Right renal pelvis (tissue), 4 donors: ENCODE data around the gene SVIL. TPM values are rescaled to one million over a fixed set of nuclear protein-coding genes. Genes with fewer than 3 reads are reported as not detected.
"Not testable (repeated sequence)": the region's sequence is repeated elsewhere in the genome, so short reads cannot be mapped to it uniquely, and the experiment has no call there.

Experiments
- DNase-seq, 4 donors: peaks; one replicate each; pipeline ENCODE4 v3.0.0-alpha.2; 2013; ENCODE audit warnings: low read depth in 4 of 4, low spot score in 3 of 4, missing footprints in 1 of 4
- polyA plus RNA-seq, 4 donors: library from polyadenylated mRNA; unstranded; fragments of 120-200 nt; gene quantifications; one replicate each; pipeline ENCODE4 v1.2.1, GENCODE V29; 2013; ENCODE audit not compliant: insufficient read length in 4 of 4

Gene SVIL
- polyA plus RNA-seq, 4 donors = 38.0 to 44.7 (median 42.2) TPM

DNA sequence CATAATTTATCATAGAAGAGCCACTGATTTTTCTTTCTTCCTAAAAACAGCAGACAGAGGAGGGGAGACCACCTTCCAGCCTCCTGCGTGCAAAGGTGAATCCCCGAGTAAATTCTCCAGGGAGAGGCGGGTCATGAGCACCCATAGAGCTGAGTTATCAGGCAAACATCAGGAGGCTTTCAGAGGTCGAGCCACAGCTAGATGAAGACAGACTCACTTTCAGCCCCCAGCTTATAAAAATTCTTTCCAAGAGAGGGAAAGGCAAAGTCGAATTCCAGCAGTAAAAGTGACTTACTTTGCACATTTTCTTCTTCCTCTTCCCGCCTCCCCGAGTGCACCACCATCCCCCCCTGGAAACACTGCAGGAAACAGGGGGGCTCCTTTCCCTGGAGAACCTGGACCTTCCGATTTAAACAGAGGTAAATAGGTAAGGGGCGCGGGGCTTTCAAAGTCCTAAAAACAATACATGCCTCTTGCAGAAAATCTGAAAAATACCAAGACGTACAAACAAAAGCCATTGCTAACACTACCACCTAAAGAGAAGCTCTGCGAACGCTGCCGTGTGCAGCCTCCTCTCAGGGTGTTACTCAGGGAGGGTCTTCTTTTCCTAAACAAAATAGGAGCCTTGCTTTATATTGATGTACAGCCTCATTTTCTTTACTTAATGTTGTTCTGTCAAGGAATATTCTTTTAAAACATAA lies 163.8 kb downstream of the SVIL start:
- no peak for DNase-seq

DNA sequence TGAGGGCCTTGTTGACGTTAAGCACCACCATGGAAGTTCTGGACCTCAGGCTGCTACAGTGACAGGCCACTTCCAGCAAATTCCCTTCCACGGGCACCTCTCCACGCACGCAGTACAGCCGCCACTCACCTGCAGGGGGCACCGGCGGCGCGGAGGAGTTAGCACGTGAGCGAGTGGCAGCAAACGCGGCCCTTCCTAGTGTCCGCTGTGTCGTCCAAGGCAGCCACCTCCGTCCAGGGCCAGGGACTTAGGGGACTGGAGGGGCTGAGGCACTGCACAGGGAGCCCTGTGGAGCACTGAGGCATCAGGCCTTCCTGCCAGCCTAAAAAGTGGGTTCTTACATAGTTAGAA lies 164.4 kb downstream of the SVIL start:
- DNase-seq = no peak

DNA sequence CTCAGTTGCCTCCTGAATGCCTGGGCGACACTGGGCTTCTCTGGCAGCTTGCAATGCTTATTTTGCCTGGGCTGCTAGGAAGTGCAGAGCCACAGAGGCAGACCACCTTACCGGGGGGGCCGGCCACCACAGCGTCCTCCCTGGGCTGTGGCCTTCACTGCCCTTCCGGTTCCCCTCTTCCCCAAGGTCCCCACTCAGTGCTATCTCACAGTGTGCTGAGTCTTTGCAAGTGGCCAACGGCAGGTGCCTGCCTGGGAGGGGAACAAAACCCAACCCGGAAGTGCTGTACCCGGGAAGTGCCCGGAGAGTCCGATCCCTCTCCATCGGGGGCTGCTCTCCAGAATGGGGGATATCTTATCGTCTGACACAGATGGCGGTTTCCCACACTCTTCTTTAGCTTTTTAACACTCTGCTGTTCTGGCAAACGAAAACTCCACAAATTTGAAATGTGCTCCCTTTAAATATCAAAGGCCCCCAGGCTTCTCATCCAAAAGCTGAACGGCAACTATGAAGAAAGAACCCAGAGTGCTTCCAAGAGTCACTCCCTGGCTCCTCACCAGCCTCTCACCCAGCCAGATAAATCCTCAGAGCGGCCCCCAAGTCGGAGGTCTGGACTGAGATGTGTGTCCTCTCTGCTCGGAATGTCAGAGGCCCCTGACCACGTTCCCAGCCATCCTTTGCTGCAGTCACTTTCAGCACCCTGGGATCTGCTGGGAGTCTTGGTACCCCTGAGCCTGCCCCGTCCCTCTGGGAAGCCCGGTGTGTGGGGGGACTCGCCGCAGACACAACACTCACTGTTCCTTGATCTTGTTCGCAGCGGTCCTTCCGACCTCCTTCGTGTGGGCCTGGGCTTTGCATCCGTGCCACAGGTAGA lies 165.1 kb downstream of the SVIL start:
- no peak for DNase-seq

DNA sequence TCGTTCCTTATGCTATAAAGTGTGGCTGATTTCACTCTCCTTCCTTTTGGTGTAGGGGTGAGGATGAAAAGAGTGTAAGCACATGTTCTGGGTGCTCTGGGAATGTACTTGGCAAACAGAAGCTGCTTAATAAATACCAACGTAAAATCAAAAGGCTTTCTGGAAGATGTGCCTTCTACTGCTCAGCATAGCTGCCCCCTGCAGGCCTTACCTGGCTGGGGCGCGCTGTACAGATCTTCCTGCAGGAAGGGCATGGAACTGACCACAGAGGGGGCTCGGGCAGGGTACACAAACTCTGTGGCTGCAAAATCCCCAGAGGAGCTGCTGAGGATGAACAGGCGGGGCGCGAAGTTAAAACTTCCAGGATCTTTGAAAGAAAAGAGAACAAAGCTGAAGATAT lies 169.4 kb downstream of the SVIL start:
- no peak for DNase-seq

DNA sequence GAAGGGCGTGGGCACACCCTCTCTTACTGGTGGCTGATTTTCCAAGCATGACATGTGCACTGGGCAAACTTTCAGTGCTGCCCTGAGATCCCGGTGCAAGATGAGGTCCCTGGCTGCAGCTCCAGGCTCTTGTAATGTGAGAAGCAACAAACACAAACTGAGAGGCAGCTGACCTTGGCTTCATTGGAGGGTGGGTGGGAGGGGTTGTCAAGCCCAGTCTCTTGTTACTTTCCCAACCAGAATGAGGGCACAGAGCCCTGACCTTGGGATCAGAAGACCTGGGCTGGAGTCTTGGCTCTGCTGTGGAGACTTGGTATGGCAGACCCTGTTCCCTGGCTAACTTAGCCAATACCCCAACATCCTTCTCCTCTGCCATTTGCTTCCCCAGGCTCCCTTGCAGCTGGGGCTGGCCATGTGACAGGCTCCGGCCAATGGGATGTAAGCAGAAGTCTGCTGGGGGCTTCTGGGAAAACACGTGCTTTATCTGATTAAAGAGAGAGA lies 170.1 kb downstream of the SVIL start:
- DNase-seq = not testable (repeated sequence)

DNA sequence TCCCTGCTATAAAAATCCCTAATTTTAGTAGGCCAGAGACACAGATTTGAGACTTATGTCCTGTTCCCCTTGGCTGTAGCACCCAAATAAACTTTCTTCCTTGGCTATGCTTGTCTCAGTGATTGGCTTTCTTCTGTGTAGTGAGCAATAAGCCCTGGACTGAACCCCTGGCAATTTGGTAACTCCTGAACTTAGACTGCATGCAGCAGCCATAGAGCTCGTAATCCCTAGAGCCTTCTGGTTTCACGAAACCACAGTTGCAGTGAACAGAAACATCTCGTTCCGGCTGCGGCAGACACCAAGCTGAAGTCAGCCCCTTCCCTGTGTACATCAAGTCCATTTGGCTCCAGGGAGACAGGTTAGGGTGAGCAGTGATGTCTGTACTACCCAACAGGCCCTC lies 173.7 kb downstream of the SVIL start:
- no peak for DNase-seq

DNA sequence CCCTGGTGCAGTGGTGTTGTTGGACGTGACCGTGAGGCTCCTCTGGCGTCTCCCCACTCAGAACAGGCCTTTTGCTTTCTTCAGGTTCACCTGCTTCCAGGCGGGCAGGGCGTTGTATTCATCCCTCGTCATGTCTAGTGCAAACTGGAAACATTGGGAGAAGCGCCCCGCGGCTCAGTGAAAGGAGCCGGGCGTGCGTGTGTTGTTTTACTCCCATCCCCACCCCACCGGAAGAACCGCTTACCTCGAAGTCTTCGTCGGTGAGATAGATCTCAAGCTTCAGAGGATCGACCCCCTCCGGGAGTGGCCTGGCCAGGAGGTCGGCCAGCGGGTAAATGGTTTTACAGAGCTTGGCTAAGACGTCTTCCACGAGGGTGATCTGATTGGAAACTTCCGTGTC lies 176.6 kb downstream of the SVIL start:
- not testable (repeated sequence) for DNase-seq

DNA sequence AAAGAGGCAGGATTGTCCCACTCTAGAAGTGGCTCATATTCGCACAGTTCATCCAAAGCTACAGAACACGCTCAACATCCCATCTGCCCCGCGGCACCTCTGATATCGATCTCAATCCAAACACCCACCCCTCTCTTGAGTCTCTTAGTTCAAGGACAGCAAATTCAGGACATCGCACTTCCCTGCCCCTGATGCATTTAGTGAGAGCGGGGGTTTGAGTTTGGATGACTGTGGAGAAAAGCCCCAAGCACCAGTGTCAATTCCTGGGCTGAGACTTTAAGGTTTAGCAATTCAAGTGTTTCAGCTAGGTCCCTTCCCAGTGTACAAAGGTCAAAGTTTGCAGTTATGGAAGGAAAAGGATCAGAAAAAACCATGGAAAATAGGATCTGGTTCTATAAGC lies 179.7 kb downstream of the SVIL start:
- no peak for DNase-seq

DNA sequence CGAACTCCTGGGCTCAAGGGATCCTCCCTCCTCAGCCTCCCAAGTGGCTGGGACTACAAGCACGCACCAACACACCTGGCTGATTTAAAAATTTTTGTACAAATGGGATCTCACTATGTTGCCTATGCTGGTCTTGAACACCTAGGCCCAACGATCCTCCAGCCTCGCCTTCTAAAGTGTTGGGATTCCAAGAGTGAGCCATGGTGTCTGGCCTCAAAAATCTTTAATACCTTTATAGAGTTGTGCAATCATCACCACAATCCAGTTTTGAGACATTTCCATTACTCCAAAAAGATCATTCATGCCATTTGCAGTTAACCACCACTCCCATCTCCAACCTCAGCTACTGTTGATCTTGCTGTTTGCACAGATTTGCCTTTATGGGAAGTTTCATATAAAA lies 180.5 kb downstream of the SVIL start:
- DNase-seq = no peak

DNA sequence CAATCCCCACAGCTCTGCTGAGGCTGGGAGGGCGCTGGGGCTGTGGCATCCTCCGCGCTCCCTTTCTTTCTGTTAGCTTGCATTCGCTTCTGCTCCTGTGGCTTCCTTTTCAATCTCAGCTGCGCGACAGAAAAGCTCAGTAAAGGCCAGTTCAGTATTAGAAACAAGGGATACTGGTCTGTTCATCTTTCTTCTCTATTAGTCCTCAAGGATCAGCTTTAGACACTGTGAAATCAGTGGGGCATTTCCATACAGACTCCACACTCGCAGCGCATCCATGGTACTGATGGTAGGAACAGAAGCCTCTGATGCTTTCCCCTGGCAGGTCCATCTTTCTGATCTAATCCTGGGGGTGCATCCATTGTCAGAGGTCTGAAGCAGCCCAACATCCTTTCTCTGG lies 182.2 kb downstream of the SVIL start:
- no peak for DNase-seq

DNA sequence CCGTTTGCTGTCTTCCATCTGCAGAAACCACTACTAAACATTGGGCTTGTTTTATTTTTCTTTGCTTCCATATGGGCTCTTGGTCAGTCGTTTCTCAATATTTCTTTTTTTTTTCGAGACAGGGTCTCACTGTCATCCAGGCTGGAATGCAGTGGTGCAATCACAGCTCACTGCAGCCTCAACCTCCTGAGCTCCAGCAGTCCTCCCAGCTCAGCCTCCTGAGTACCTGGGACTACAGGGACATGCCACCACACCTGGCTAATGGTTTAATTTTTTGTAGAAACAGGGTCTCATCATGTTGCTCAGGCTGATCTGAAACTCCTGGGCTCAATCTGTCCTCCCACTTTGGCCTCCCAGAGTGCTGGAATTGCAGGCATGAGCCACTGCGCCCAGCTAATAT lies 182.8 kb downstream of the SVIL start:
- DNase-seq = no peak

DNA sequence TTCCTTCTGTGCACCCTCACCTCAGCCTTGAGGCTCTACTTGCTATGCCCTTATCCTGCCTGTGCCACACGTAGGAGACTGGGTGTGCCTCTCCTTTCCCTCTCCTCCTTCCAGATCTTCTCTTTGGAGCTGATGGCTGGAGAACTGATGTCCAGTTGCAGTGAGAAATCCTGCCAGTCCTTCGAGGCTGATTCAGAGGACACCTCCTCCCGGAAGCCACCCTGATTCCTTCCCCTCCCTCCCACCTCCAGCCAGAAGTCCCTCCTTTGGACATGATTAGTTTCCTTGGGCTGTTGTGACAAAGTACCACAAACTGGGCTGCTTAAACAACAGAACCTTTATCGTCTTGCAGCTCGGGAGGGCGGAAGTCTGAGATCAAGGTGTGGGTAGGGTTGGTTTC lies 184.4 kb downstream of the SVIL start:
- DNase-seq = no peak

DNA sequence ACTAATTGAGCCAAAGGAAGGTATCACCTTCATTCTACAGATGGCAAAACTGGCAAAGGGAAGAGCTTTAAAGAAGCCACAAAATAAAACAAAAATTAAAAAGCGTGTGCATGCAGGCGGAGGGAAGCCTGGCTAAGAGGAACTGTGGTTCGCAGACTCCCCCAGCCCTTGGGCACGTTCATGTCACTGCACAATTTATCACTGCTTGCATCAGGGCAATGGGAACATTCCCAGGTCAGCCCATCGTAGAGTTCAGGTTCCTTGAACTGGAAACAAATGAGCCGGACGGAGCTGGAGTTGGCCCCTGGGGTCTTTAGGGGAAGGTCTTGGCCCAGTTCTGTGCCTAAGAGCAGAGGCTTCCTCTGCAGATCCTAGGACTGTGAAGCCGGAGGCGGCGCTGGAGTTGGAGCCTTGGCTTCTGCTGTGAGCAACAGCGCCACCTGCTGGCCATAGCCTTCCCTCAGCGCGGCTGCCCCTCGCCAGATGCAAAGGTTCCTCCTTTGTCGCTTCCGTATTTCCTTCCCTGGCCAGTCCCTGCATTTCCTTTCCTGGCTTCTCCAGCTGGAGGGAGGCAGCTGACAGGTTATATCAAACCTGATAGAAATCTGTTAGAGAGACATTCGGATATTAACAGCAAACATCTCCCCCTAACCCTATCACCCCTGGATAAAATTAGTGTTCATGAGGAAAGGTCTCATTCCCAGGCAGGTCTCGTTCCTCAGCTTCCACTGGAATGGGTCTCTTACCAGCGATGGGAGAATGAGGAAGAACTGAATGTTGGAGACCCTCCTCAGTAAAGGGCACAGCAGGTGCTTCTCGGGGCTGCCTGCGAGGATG lies 185.8 kb downstream of the SVIL start:
- DNase-seq = peak; percentile 31 to 71 (median 46)

DNA sequence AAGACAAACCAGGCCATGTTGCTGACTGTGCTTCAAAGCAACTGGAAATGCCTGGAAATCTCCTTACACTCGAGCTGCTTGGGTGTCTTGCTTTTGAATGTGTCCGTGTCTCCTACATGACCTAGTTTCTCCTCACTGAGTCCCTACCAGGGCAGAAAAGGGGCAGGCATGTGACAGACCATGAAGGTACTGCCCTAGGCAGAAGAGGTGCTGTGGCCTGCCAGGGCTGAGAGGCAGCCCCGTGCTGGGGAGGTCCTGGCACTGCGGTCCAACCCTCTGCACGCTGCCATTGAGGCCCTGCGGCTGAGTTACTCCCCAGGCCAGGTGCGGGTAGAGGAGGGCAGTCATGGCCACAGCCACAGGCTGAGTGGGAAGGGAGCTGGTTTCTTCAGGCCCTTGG lies 186.6 kb downstream of the SVIL start:
- DNase-seq = no peak

DNA sequence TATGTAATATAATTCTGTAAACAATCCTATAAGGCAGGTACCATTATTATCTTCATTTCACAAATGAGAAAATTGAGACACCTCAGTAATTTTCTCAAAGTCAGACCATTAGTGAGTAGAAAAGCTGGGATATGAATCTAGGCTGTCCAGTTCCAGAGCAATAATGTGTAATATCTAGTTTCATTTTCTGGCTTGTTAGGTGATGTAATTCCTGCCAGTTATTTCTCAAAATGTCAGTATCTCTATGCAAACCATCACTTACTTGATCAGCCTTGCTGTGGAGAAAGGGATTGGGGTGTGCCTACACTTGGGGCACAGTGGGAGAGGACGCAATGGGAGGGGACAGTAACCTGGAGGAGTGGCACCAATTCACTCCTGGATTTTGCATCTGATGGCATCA lies 188.4 kb downstream of the SVIL start:
- DNase-seq = no peak

DNA sequence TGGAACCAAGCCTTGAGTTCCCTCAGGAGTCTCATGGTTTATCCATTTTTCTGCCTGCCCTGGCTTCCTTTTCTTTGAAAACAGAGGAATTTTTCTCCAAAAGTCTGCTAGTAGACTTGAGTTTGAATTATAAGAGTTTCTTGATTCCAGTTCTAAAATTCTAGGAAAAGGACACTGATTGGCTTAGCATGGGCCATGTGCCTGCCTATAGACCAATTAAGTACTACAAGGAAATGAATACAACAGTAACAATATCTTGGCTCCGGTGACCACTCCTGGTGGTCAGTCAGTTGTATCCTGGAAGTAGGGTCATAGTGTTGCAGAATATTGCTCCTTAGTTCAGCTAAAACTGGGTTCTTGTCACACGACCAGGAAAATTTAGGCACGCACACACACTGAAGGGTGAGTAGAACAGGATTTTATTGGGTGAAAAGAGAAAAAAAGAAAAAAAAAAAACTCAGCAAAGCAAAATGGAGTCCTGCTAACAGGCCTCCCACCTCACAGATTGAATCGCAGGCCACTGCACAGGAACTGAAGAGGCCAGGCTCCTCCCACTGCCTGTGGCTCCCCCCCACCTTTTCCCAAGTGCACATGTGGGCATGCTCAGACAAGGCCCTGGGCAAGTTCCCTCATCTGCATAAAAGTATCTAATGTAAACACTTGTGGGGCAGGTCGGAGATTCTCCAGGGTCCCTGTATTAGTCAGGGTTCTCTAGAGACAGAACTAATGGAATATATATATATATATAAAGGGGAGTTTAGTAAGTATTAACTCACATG lies 190.8 kb downstream of the SVIL start:
- DNase-seq = no peak

DNA sequence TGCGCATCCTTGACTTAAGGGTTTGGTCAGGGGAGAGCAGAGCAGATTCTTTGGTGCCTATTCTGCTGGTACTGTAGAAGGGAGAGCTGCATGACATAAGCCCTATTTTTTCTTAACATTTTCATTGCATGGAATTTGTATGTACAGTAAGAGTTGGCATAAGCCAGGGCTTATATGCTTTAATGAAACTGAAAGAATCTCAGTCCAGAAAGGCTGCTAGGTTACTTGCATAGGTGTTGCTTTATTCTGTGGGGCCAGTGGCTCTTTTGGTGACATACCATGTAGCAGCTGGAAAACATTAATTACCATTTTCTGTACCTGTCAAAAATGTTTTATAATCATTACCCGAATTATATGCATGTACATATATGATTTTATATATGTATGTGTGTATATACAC lies 193.8 kb downstream of the SVIL start:
- DNase-seq = no peak

DNA sequence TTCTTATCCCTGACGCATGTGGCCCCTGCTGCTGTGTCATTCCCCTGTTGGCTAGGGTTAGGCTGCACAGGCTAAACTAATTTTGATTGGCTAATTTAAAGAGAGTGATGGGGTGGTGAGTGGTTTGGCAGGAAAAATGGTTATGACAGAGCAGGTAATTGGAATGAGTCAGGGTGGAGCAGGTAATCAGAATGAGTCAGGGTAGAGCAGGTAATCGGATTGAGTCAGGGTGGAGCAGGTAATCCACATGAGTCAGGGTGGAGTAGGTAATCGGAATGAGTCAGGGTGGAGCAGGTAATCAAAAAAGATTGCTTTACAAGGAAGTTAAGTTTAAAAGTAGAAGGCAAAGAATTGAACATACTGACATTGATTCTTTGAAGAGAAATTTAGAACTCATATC lies 195.8 kb downstream of the SVIL start:
- DNase-seq = not testable (repeated sequence)

DNA sequence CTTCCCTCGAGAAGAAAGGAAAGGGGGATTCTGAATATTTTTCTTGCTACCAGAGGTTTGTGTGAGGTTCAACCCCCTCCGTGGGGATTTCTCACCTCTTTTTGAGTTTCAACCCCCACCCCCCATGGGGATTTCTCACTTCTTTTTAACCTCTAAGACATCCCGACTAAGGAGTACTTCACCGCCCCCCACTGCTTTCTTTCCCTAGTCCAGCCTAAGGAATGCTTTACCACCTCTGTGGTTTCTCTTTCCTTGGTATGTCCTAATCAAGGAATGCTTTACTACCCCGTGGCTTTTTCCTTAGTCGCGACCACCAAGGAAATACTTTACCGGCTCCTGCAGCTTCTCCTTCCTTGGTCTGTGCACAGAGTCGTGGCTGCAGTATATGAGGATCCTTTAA lies 196.5 kb downstream of the SVIL start:
- DNase-seq = no peak

DNA sequence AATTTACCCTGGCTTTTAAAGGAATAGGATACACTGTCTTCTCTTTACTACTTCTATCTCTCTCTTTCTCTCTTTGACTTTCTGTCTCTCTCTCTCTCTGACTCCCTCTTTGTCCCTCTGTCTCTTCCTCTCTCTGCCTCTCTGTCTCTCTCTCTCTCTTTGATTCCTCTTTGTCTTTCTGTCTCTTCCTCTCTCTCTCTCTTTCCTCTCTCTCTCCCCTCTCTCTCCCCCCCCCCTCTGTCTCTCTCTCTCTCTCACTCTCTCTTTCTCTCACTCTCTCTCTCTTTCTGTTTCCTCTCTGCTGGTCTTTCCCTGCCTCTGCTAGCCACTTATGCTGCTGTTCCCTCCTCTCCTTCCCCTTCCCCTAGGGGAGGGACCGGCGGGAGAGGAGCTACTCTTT lies 196.9 kb downstream of the SVIL start:
- no peak for DNase-seq
